Measurements from ENCODE around the gene CCNB3.

Gene CCNB3

DNA sequence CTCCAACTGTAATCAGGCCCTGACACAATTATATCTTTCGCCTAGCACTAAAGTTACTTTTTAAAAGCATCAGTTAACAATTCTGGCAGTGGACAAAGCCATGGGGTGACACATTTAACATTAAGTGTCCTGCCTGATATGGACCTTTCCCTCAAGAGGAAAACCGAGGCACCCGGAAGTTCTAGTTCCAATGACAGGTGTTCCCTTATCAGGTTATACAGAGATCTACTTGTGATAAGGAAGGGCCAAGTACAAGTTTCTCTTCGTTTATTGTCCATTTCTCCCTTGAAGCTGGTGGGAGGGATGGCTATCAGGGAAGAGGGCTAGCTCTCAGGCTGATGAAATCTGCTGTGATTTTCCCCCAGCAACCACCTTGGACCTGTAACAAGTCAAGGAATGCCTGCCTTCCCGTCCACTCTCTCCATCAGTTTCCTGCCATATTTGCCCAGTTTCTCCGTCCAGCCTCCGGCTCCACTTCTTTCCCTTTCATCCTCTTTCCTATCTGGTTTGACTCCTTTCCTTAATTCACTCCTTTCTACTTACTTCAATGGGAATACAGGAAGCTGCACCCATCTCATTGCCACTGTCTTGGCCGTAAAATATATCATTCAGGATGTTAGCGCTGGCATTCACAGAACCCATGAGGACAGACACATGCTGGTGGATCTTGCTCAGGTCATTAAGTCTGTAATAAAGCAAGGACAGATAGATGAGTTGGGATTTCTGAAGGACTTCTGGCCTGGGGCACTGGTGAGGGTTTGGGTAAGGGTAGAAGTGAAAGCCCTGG, 171.1 kb downstream of the CCNB3 start:
- DNase-seq = no peak

DNA sequence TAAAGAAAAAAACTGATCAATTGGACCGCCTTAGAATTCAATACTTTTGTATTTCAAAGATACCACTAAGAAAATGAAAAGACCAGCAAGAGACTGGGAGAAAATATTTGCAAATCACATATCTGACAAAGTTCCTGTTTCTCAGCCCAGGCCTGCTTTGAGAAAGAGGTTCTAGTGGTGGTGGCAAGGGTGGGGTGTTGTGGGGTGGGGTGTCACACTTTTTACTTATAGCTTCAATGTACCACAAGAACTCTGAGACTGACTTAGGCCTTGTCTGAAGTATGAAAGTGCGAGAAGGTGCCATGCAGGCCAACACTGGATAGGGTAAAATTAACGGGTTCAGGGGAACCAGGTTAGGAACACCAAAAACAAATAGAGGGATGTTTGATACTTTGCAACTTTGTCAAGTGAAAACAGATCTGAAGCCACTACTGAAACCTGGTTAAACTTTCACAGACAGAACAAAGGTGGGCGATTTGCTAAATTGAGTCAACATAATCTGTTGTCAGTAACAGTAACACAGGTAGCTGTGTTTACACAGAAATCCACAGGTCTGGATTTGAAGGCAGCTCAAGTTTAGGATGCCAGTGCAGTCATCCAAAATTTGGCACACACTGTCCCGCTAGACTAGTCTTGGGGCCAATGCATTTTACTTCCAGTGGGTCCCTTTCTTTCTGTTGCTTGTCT, 177.3 kb downstream of the CCNB3 start:
- DNase-seq = no peak

DNA sequence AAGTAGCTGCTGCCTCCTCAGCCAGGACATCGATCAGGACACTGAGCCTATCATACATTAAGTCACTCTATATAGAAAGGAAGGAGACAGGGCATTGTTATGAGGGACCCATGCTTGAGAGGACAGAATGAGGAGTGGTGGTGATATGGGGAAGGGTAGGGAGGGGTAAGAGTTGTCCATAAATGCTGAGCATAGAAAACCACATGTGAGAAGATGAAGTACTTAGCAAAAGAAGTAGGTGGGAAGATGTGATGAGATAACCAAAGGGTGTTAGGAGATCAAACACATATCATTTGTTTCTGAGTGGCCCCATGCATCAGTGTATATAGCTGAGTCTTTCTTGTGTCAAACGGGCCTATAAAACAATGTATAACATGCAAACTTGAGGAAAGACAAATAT, 182.0 kb downstream of the CCNB3 start:
- DNase-seq = no peak

DNA sequence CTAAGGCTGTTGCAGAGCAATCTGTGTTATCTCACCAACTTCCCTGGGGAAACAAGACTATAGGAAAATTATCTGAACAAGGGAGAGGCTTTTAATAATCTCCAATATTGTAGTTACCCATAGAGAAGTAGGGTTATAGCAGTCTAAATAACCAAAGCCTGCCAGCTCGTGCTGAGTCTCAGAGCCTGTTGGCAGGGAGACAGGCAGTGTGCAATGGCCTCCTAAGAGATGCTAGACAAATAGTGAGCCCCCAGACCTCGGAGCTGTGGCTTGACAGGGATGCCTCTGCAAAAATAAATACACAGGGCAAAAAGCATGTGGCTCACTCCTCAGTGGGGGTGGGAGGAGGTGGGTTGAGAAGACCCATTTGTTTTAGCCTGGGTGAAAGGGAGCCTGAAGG, 189.3 kb downstream of the CCNB3 start:
- DNase-seq = no peak
